Measurements from ENCODE around the gene DUSP2.

GRCh38 chr2:96170626-96171025, 25.4 kb upstream of the DUSP2 start:
- TF ChIP-seq, protein P1, sequence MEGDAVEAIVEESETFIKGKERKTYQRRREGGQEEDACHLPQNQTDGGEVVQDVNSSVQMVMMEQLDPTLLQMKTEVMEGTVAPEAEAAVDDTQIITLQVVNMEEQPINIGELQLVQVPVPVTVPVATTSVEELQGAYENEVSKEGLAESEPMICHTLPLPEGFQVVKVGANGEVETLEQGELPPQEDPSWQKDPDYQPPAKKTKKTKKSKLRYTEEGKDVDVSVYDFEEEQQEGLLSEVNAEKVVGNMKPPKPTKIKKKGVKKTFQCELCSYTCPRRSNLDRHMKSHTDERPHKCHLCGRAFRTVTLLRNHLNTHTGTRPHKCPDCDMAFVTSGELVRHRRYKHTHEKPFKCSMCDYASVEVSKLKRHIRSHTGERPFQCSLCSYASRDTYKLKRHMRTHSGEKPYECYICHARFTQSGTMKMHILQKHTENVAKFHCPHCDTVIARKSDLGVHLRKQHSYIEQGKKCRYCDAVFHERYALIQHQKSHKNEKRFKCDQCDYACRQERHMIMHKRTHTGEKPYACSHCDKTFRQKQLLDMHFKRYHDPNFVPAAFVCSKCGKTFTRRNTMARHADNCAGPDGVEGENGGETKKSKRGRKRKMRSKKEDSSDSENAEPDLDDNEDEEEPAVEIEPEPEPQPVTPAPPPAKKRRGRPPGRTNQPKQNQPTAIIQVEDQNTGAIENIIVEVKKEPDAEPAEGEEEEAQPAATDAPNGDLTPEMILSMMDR (IDR thresholded peaks at IDR 0.05; ENCODE audit: low read length): no peak
- no peak for TF ChIP-seq EZH2 (IDR thresholded peaks at IDR 0.05; ENCODE audit: borderline replicate concordance, low read length)

All from OCI-LY1 (cell line).